HEK293 (cell line): ENCODE results near the gene HADHA.
A peak's percentile ranks its signal among the peaks of the same experiment; 100 is the strongest.

Experiments
- CTCF ChIA-PET: fragments of 350-600 bp; formaldehyde crosslinking; extraction: SDS; loops from one replicate; lab custom pipeline; 2021; ENCODE audit warnings: antibody characterized with exemption; lab: Yijun Ruan, JAX
- POLR2A ChIA-PET: fragments of 300-600 bp; formaldehyde crosslinking; extraction: SDS; loops from one replicate; lab custom pipeline; 2020; ENCODE audit warnings: antibody characterized with exemption, inconsistent platforms; lab: Yijun Ruan, JAX
- H3K27ac ChIP-seq: fragments of 200-500 bp; sonication (Bioruptor generic); 2 replicates; pipeline ENCODE4 v1.5.1; 2014; ENCODE audit warnings: low read depth, low read length, control low read depth, inconsistent platforms; ENCODE audit errors: extremely low read depth
- H3K36me3 ChIP-seq, 2 experiments: fragments of 200-500 bp in 1 of 2; sonication (Bioruptor generic) in 1 of 2; 1 replicate in 1 of 2; 2 replicates in 1 of 2; pipeline ENCODE4 v1.5.1; 2014 to 2017; ENCODE audit warnings: inconsistent platforms in 2 of 2, low read length in 2 of 2; ENCODE audit not compliant: control insufficient read depth in 2 of 2, insufficient read depth in 1 of 2
- H3K4me1 ChIP-seq: fragments of 200-500 bp; sonication (Bioruptor generic); 2 replicates; pipeline ENCODE4 v1.5.1; 2014; ENCODE audit warnings: mild to moderate bottlenecking, low read length, inconsistent platforms; ENCODE audit not compliant: control insufficient read depth, insufficient read depth
- H3K4me3 ChIP-seq: 2 replicates; pipeline ENCODE4 v1.5.1; 2011; ENCODE audit warnings: low read depth, mild to moderate bottlenecking, control low read depth, low read length, moderate library complexity
- H3K9me3 ChIP-seq: fragments of 200-500 bp; sonication (Bioruptor generic); 2 replicates; pipeline ENCODE4 v1.5.1; 2014; ENCODE audit warnings: low read depth, low read length, inconsistent platforms; ENCODE audit not compliant: control insufficient read depth, insufficient read depth
- KLF1 ChIP-seq: fragments of 450-650 bp; formaldehyde crosslinking; IDR thresholded peaks from 2 replicates; pipeline ENCODE4 v1.5.1; 2016; ENCODE audit warnings: missing biosample characterization, missing genetic modification characterization
- KLF10 ChIP-seq: fragments of 450-650 bp; IDR thresholded peaks from 2 replicates; pipeline ENCODE4 v1.5.1; 2018; ENCODE audit warnings: missing biosample characterization, mild to moderate bottlenecking, missing genetic modification characterization
- SETDB1 ChIP-seq: IDR thresholded peaks from one replicate; pipeline ENCODE4 v1.6.1; 2017; ENCODE audit warnings: mild to moderate bottlenecking, low read length, moderate library complexity, mixed read lengths; ENCODE audit not compliant: insufficient read length
- ZBTB17 ChIP-seq: fragments of 450-650 bp; formaldehyde crosslinking; IDR thresholded peaks from 2 replicates; pipeline ENCODE4 v1.5.1; 2016; ENCODE audit warnings: missing biosample characterization, missing genetic modification characterization
- ZBTB7A ChIP-seq: fragments of 450-650 bp; formaldehyde crosslinking; IDR thresholded peaks from 2 replicates; pipeline ENCODE4 v1.5.1; 2016; ENCODE audit warnings: low read depth, missing biosample characterization, missing genetic modification characterization
- ZBTB8A ChIP-seq: fragments of 450-650 bp; formaldehyde crosslinking; IDR thresholded peaks from 2 replicates; pipeline ENCODE4 v1.5.1; 2016; ENCODE audit warnings: missing biosample characterization, missing genetic modification characterization
- ZFHX2 ChIP-seq: fragments of 450-650 bp; formaldehyde crosslinking; conservative IDR thresholded peaks from 2 replicates; pipeline ENCODE4 v1.5.1; 2016; ENCODE audit warnings: missing biosample characterization, missing genetic modification characterization
- ZNF214 ChIP-seq: fragments of 450-650 bp; formaldehyde crosslinking; IDR thresholded peaks from 2 replicates; pipeline ENCODE4 v1.5.1; 2017; ENCODE audit warnings: missing biosample characterization, mild to moderate bottlenecking, missing genetic modification characterization, borderline replicate concordance
- ZNF239 ChIP-seq: fragments of 450-650 bp; formaldehyde crosslinking; IDR thresholded peaks from 2 replicates; pipeline ENCODE4 v1.5.1; 2016; ENCODE audit warnings: missing biosample characterization, missing genetic modification characterization
- ZNF324 ChIP-seq: fragments of 450-650 bp; formaldehyde crosslinking; IDR thresholded peaks from 2 replicates; pipeline ENCODE4 v1.5.1; 2016; ENCODE audit warnings: missing biosample characterization, missing genetic modification characterization
- ZNF561 ChIP-seq: fragments of 450-650 bp; IDR thresholded peaks from 2 replicates; pipeline ENCODE4 v1.5.1; 2018; ENCODE audit warnings: missing biosample characterization, missing genetic modification characterization, borderline replicate concordance
- ZNF571 ChIP-seq: fragments of 450-650 bp; formaldehyde crosslinking; IDR thresholded peaks from 2 replicates; pipeline ENCODE4 v1.5.0; 2017; ENCODE audit warnings: missing biosample characterization, missing genetic modification characterization
- ZNF660 ChIP-seq: fragments of 450-650 bp; IDR thresholded peaks from 2 replicates; pipeline ENCODE4 v1.5.1; 2018; ENCODE audit warnings: missing biosample characterization, mild to moderate bottlenecking, missing genetic modification characterization
- ZNF843 ChIP-seq: fragments of 450-650 bp; formaldehyde crosslinking; IDR thresholded peaks from 2 replicates; pipeline ENCODE4 v1.5.1; 2016; ENCODE audit warnings: missing biosample characterization, missing genetic modification characterization
- ZSCAN23 ChIP-seq: fragments of 450-650 bp; formaldehyde crosslinking; IDR thresholded peaks from 2 replicates; pipeline ENCODE4 v1.5.1; 2016; ENCODE audit warnings: missing biosample characterization, missing genetic modification characterization
- ZSCAN30 ChIP-seq: fragments of 450-650 bp; IDR thresholded peaks from 2 replicates; pipeline ENCODE4 v1.5.1; 2018; ENCODE audit warnings: missing biosample characterization, mild to moderate bottlenecking, missing genetic modification characterization, moderate library complexity
- TF ChIP-seq, protein P1 (sequence below): fragments of 450-650 bp; formaldehyde crosslinking; IDR thresholded peaks from 2 replicates; pipeline ENCODE4 v1.5.1; 2017; ENCODE audit warnings: missing biosample characterization, missing genetic modification characterization
- TF ChIP-seq, protein P2 (sequence below): fragments of 450-650 bp; formaldehyde crosslinking; IDR thresholded peaks from 2 replicates; pipeline ENCODE4 v1.5.1; 2016; ENCODE audit warnings: missing biosample characterization, missing genetic modification characterization, borderline replicate concordance
- TF ChIP-seq, protein P3 (sequence below): sonication (generic); formaldehyde crosslinking; IDR thresholded peaks from 2 replicates; pipeline ENCODE4 v1.8.1; 2022; ENCODE audit warnings: mild to moderate bottlenecking, moderate library complexity, missing genetic modification reagents
- TF ChIP-seq, protein P4 (sequence below): fragments of 450-650 bp; formaldehyde crosslinking; IDR thresholded peaks from 2 replicates; pipeline ENCODE4 v1.5.1; 2016; ENCODE audit warnings: missing biosample characterization, missing genetic modification characterization
- TF ChIP-seq, protein P5 (sequence below): fragments of 450-650 bp; formaldehyde crosslinking; IDR thresholded peaks from 2 replicates; pipeline ENCODE4 v1.5.1; 2017; ENCODE audit warnings: missing biosample characterization, missing genetic modification characterization
- TF ChIP-seq, protein P6 (sequence below): fragments of 450-650 bp; formaldehyde crosslinking; IDR thresholded peaks from 2 replicates; pipeline ENCODE4 v1.5.1; 2016; ENCODE audit warnings: missing biosample characterization, missing genetic modification characterization

The HADHA gene

DNA sequence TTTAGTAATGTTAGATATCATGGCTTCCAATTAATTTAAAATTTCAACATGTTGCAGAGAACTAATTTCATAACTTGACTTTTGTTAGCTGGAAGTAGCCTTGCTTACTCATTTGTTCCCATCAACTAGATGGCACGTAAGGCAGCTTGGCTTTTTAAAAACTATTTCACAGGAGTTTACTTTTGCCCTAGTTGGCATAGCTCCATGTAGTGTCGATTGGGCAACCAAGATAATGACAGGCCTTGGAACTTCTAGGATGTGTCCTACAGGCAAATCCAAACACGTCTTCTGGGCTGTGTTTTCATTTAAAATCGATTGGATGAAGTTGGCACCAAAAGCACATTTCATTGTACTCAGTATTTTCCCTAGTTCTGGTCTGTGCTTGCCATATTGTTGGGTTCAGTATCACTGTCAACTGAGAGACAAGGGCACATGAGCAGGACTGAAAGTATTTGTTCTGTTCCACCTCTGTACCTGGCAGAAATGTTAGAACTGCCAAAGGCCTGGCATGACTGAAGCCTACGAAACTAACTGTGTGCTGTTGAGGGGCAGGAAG, 29.7 kb upstream of the HADHA start:
- CTCF ChIA-PET: no interaction called here
- Histone ChIP-seq H3K4me3 (no peak overlapping the region), H3K9me3 (no peaks in the 10 kb centered on the region), H3K4me1 (peaks cover 12% of the 10 kb centered on the region), H3K36me3 (peaks cover 6 to 35% of the 10 kb centered on the region in 2 experiments; a peak in 2 of 3 replicates), H3K27ac (no peak overlapping the region)
- POLR2A ChIA-PET: interaction anchor here (1.0 kb wide), 1 partner anchor 30 kb away, joined by 5 read pairs; the partner anchor contains the start of genes HADHA and HADHB
- TF ChIP-seq KLF10 (tag by site-specific recombination): no peak
- no peak for TF ChIP-seq ZFHX2 (tag by site-specific recombination)
- TF ChIP-seq ZSCAN30 (tag by site-specific recombination): no peak
- no peak for TF ChIP-seq ZBTB8A (tag by site-specific recombination)
- TF ChIP-seq ZSCAN23: no peak
- TF ChIP-seq, protein P1, sequence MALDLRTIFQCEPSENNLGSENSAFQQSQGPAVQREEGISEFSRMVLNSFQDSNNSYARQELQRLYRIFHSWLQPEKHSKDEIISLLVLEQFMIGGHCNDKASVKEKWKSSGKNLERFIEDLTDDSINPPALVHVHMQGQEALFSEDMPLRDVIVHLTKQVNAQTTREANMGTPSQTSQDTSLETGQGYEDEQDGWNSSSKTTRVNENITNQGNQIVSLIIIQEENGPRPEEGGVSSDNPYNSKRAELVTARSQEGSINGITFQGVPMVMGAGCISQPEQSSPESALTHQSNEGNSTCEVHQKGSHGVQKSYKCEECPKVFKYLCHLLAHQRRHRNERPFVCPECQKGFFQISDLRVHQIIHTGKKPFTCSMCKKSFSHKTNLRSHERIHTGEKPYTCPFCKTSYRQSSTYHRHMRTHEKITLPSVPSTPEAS (tag by site-specific recombination): no peak
- peak; percentile 62 for TF ChIP-seq ZBTB17
- TF ChIP-seq ZNF843 (tag by site-specific recombination): 0 out of 2 replicates have a peak, but pooled peaks have one; percentile 16
- TF ChIP-seq, protein P2, sequence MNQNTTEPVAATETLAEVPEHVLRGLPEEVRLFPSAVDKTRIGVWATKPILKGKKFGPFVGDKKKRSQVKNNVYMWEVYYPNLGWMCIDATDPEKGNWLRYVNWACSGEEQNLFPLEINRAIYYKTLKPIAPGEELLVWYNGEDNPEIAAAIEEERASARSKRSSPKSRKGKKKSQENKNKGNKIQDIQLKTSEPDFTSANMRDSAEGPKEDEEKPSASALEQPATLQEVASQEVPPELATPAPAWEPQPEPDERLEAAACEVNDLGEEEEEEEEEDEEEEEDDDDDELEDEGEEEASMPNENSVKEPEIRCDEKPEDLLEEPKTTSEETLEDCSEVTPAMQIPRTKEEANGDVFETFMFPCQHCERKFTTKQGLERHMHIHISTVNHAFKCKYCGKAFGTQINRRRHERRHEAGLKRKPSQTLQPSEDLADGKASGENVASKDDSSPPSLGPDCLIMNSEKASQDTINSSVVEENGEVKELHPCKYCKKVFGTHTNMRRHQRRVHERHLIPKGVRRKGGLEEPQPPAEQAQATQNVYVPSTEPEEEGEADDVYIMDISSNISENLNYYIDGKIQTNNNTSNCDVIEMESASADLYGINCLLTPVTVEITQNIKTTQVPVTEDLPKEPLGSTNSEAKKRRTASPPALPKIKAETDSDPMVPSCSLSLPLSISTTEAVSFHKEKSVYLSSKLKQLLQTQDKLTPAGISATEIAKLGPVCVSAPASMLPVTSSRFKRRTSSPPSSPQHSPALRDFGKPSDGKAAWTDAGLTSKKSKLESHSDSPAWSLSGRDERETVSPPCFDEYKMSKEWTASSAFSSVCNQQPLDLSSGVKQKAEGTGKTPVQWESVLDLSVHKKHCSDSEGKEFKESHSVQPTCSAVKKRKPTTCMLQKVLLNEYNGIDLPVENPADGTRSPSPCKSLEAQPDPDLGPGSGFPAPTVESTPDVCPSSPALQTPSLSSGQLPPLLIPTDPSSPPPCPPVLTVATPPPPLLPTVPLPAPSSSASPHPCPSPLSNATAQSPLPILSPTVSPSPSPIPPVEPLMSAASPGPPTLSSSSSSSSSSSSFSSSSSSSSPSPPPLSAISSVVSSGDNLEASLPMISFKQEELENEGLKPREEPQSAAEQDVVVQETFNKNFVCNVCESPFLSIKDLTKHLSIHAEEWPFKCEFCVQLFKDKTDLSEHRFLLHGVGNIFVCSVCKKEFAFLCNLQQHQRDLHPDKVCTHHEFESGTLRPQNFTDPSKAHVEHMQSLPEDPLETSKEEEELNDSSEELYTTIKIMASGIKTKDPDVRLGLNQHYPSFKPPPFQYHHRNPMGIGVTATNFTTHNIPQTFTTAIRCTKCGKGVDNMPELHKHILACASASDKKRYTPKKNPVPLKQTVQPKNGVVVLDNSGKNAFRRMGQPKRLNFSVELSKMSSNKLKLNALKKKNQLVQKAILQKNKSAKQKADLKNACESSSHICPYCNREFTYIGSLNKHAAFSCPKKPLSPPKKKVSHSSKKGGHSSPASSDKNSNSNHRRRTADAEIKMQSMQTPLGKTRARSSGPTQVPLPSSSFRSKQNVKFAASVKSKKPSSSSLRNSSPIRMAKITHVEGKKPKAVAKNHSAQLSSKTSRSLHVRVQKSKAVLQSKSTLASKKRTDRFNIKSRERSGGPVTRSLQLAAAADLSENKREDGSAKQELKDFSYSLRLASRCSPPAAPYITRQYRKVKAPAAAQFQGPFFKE (tag by site-specific recombination): no peak
- TF ChIP-seq ZNF214: no peak
- no peak for TF ChIP-seq ZNF571 (tag by site-specific recombination)
- TF ChIP-seq, protein P3, sequence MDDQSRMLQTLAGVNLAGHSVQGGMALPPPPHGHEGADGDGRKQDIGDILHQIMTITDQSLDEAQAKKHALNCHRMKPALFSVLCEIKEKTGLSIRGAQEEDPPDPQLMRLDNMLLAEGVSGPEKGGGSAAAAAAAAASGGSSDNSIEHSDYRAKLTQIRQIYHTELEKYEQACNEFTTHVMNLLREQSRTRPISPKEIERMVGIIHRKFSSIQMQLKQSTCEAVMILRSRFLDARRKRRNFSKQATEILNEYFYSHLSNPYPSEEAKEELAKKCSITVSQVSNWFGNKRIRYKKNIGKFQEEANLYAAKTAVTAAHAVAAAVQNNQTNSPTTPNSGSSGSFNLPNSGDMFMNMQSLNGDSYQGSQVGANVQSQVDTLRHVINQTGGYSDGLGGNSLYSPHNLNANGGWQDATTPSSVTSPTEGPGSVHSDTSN (CRISPR knock-in tag): no peak
- TF ChIP-seq ZNF660: peak; percentile 32; the same call in 1 of the 2 replicates
- TF ChIP-seq ZNF561 (tag by site-specific recombination): no peak
- TF ChIP-seq, protein P4, sequence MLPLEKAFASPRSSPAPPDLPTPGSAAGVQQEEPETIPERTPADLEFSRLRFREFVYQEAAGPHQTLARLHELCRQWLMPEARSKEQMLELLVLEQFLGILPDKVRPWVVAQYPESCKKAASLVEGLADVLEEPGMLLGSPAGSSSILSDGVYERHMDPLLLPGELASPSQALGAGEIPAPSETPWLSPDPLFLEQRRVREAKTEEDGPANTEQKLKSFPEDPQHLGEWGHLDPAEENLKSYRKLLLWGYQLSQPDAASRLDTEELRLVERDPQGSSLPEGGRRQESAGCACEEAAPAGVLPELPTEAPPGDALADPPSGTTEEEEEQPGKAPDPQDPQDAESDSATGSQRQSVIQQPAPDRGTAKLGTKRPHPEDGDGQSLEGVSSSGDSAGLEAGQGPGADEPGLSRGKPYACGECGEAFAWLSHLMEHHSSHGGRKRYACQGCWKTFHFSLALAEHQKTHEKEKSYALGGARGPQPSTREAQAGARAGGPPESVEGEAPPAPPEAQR: no peak
- TF ChIP-seq, protein P5, sequence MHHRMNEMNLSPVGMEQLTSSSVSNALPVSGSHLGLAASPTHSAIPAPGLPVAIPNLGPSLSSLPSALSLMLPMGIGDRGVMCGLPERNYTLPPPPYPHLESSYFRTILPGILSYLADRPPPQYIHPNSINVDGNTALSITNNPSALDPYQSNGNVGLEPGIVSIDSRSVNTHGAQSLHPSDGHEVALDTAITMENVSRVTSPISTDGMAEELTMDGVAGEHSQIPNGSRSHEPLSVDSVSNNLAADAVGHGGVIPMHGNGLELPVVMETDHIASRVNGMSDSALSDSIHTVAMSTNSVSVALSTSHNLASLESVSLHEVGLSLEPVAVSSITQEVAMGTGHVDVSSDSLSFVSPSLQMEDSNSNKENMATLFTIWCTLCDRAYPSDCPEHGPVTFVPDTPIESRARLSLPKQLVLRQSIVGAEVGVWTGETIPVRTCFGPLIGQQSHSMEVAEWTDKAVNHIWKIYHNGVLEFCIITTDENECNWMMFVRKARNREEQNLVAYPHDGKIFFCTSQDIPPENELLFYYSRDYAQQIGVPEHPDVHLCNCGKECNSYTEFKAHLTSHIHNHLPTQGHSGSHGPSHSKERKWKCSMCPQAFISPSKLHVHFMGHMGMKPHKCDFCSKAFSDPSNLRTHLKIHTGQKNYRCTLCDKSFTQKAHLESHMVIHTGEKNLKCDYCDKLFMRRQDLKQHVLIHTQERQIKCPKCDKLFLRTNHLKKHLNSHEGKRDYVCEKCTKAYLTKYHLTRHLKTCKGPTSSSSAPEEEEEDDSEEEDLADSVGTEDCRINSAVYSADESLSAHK (tag by site-specific recombination): no peak
- TF ChIP-seq KLF1: no peak
- TF ChIP-seq ZNF324 (tag by site-specific recombination): no peak
- TF ChIP-seq SETDB1: no peak
- TF ChIP-seq ZBTB7A (tag by site-specific recombination): no peak
- TF ChIP-seq ZNF239 (tag by site-specific recombination): no peak
- TF ChIP-seq, protein P6, sequence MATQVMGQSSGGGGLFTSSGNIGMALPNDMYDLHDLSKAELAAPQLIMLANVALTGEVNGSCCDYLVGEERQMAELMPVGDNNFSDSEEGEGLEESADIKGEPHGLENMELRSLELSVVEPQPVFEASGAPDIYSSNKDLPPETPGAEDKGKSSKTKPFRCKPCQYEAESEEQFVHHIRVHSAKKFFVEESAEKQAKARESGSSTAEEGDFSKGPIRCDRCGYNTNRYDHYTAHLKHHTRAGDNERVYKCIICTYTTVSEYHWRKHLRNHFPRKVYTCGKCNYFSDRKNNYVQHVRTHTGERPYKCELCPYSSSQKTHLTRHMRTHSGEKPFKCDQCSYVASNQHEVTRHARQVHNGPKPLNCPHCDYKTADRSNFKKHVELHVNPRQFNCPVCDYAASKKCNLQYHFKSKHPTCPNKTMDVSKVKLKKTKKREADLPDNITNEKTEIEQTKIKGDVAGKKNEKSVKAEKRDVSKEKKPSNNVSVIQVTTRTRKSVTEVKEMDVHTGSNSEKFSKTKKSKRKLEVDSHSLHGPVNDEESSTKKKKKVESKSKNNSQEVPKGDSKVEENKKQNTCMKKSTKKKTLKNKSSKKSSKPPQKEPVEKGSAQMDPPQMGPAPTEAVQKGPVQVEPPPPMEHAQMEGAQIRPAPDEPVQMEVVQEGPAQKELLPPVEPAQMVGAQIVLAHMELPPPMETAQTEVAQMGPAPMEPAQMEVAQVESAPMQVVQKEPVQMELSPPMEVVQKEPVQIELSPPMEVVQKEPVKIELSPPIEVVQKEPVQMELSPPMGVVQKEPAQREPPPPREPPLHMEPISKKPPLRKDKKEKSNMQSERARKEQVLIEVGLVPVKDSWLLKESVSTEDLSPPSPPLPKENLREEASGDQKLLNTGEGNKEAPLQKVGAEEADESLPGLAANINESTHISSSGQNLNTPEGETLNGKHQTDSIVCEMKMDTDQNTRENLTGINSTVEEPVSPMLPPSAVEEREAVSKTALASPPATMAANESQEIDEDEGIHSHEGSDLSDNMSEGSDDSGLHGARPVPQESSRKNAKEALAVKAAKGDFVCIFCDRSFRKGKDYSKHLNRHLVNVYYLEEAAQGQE (tag by site-specific recombination): no peak
